ENCODE measurements around the gene STX10. TPM values are rescaled to one million over a fixed set of nuclear protein-coding genes. Genes with fewer than 3 reads are reported as not detected.

Gene STX10
- total RNA-seq, 1 experiment from 2014 or later = 56.9 TPM

DNA sequence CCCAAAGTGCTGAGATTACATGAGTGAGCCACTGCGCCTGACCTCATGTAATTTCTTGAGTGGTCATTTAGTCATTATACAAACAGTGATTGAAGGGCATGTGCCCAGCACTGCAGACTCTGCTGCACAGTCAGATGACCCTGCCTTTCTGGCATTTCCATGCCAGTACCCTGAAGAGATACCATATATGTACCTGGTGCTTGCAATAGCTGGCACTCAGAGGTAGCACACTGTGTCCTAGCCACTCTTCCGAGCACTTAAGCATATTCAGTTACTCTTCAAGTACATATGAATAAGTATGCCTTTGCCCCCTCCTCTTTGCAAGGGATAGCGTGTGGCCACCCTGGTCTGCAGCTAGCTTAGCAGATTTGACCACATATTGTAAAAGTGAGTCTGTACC is 15.5 kb downstream of the STX10 start:
- CTCF ChIA-PET = interaction anchor here (1.4 kb wide), 1 partner anchor 15 kb away, joined by 3 read pairs; no protein-coding TSS in a partner anchor
- Mint-ChIP-seq H3K36me3 (peaks cover 34% of the 10 kb centered on the region), H3K4me3 (no peak overlapping the region), H3K9me3 (no peaks in the 10 kb centered on the region), H3K27me3 (ENCODE audit: low read depth) (no peaks in the 10 kb centered on the region), H3K27ac (no peak overlapping the region; the same call in 1 of the 2 replicates), H3K4me1 (peaks cover 5% of the 10 kb centered on the region)
- DNase-seq (ENCODE audit: low spot score) = no peak
- POLR2A ChIA-PET = no interaction called here
- no peak for TF ChIP-seq TEAD1 (CRISPR knock-in tag; IDR thresholded peaks at IDR 0.05)
- TF ChIP-seq ERG (CRISPR knock-in tag; IDR thresholded peaks at IDR 0.05) = no peak
- no peak for TF ChIP-seq NR1H2 (CRISPR knock-in tag; IDR thresholded peaks at IDR 0.05)
- TF ChIP-seq CREM (CRISPR knock-in tag; IDR thresholded peaks at IDR 0.05) = no peak
- TF ChIP-seq ATF6 (CRISPR knock-in tag; IDR thresholded peaks at IDR 0.05) = no peak
- TF ChIP-seq CREB1 (CRISPR knock-in tag; IDR thresholded peaks at IDR 0.05) = no peak
- TF ChIP-seq PRDM15 (CRISPR knock-in tag; IDR thresholded peaks at IDR 0.05) = no peak
- TF ChIP-seq NR3C1 (CRISPR knock-in tag; conservative IDR thresholded peaks at IDR 0.05; ENCODE audit: low read depth) = no peak
- TF ChIP-seq NFYB (CRISPR knock-in tag; conservative IDR thresholded peaks at IDR 0.05; ENCODE audit: low read depth) = no peak
- no peak for TF ChIP-seq ATF3 (CRISPR knock-in tag; conservative IDR thresholded peaks at IDR 0.05)
- no peak for TF ChIP-seq SOX15 (CRISPR knock-in tag; IDR thresholded peaks at IDR 0.05)
- TF ChIP-seq, protein P1, sequence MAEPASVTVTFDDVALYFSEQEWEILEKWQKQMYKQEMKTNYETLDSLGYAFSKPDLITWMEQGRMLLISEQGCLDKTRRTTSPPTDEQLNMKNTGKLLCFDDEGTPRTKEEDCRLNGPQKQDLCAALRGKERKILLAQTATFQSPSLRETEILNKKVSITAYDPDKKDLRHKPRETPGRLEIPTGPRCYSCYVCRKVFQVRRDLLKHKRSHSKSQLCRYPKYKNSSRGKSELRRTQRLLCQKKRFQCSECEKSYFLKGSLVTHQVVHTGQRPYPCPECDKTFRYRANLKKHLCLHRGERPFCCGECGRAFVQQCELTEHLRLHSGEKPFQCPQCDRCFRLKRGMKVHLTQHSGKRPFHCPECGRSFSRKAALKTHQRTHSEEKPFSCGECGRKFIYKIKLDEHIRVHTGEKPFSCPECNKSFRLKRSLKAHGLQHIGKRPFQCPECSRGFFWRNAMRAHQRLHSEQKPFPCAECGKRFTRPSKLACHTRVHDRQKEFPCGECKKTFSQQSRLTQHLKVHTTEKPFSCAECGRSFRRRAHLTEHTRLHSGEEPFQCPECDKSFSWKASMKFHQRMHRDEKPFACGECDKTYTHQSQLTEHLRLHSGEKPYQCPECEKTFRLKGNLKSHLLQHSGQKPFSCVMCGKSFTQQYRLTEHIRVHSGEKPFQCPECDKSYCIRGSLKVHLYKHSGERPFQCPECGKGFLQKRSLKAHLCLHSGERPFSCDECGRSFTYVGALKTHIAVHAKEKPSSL (CRISPR knock-in tag; conservative IDR thresholded peaks at IDR 0.05) = no peak
- no peak for TF ChIP-seq CDX4 (CRISPR knock-in tag; IDR thresholded peaks at IDR 0.05; ENCODE audit: borderline replicate concordance)
- no peak for TF ChIP-seq ESRRA (CRISPR knock-in tag; IDR thresholded peaks at IDR 0.05; ENCODE audit: borderline replicate concordance)
- TF ChIP-seq MXD4 (CRISPR knock-in tag; IDR thresholded peaks at IDR 0.05; ENCODE audit: borderline replicate concordance) = no peak
- no peak for ATAC-seq

Data from WTC11 (cell line).